ENCODE data around the gene LDB2.

LDB2 gene

DNA sequence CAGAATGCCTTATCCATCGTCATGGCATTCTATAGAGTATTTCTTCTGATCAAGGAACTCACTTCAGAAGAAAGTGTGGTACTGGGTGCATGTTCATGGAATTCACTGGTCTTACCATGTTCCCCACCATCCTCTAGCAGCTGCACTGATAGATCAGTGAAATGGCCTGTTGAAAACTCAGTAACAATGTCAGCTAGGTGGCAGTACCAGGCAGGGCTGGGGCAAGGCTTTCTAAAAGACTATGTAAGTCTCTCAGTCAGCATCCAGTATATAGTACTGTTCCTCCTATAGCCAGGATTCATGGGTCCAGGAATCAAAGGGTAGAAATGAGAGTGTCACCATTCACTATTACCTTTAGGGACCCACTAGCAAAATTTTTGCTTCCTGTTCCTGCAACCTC lies 15.8 kb upstream of the LDB2 start:
- no peak for TF ChIP-seq EP300 (IDR thresholded peaks at IDR 0.05; ENCODE audit: borderline replicate concordance)
- TF ChIP-seq USF1 (IDR thresholded peaks at IDR 0.05), result no peak
- no peak for TF ChIP-seq MAX (IDR thresholded peaks at IDR 0.05)
- TF ChIP-seq, protein P1, sequence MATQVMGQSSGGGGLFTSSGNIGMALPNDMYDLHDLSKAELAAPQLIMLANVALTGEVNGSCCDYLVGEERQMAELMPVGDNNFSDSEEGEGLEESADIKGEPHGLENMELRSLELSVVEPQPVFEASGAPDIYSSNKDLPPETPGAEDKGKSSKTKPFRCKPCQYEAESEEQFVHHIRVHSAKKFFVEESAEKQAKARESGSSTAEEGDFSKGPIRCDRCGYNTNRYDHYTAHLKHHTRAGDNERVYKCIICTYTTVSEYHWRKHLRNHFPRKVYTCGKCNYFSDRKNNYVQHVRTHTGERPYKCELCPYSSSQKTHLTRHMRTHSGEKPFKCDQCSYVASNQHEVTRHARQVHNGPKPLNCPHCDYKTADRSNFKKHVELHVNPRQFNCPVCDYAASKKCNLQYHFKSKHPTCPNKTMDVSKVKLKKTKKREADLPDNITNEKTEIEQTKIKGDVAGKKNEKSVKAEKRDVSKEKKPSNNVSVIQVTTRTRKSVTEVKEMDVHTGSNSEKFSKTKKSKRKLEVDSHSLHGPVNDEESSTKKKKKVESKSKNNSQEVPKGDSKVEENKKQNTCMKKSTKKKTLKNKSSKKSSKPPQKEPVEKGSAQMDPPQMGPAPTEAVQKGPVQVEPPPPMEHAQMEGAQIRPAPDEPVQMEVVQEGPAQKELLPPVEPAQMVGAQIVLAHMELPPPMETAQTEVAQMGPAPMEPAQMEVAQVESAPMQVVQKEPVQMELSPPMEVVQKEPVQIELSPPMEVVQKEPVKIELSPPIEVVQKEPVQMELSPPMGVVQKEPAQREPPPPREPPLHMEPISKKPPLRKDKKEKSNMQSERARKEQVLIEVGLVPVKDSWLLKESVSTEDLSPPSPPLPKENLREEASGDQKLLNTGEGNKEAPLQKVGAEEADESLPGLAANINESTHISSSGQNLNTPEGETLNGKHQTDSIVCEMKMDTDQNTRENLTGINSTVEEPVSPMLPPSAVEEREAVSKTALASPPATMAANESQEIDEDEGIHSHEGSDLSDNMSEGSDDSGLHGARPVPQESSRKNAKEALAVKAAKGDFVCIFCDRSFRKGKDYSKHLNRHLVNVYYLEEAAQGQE (IDR thresholded peaks at IDR 0.05; ENCODE audit: low read depth), result no peak
- TF ChIP-seq TAF1 (IDR thresholded peaks at IDR 0.05; ENCODE audit: low read depth), result no peak
- TF ChIP-seq RAD21 (IDR thresholded peaks at IDR 0.05; ENCODE audit: low read depth), result no peak
- no peak for TF ChIP-seq CREB1 (IDR thresholded peaks at IDR 0.05; ENCODE audit: low read depth)
- no peak for TF ChIP-seq EGR1 (IDR thresholded peaks at IDR 0.05)
- no peak for TF ChIP-seq TEAD4 (IDR thresholded peaks at IDR 0.05)
- TF ChIP-seq NFIC (IDR thresholded peaks at IDR 0.05), result no peak

GRCh38 chr4:16912896-16913295 lies 14.5 kb upstream of the LDB2 start:
- TF ChIP-seq RAD21 (IDR thresholded peaks at IDR 0.05; ENCODE audit: low read depth), result no peak
- no peak for TF ChIP-seq TEAD4 (IDR thresholded peaks at IDR 0.05)
- no peak for TF ChIP-seq NFIC (IDR thresholded peaks at IDR 0.05)
- TF ChIP-seq TAF1 (IDR thresholded peaks at IDR 0.05; ENCODE audit: low read depth), result no peak
- no peak for TF ChIP-seq CEBPB (IDR thresholded peaks at IDR 0.05)
- no peak for TF ChIP-seq FOXM1 (IDR thresholded peaks at IDR 0.05; ENCODE audit: borderline replicate concordance, low read depth)
- TF ChIP-seq ZBTB7A (IDR thresholded peaks at IDR 0.05; ENCODE audit: low read depth), result no peak
- no peak for TF ChIP-seq USF1 (IDR thresholded peaks at IDR 0.05)
- no peak for TF ChIP-seq TCF12 (IDR thresholded peaks at IDR 0.05; ENCODE audit: low read depth)
- TF ChIP-seq EGR1 (IDR thresholded peaks at IDR 0.05), result no peak
- TF ChIP-seq YY1 (IDR thresholded peaks at IDR 0.05; ENCODE audit: low read depth), result no peak
- TF ChIP-seq, protein P1 (IDR thresholded peaks at IDR 0.05; ENCODE audit: low read depth), result no peak
- TF ChIP-seq CREB1 (IDR thresholded peaks at IDR 0.05; ENCODE audit: low read depth), result no peak

- no peak for TF ChIP-seq EP300 (IDR thresholded peaks at IDR 0.05; ENCODE audit: borderline replicate concordance)
- no peak for TF ChIP-seq YY1 (IDR thresholded peaks at IDR 0.05; ENCODE audit: low read depth)
- no peak for TF ChIP-seq ZBTB7A (IDR thresholded peaks at IDR 0.05; ENCODE audit: low read depth)
- no peak for TF ChIP-seq TAF1 (IDR thresholded peaks at IDR 0.05; ENCODE audit: low read depth)
- TF ChIP-seq, protein P1 (IDR thresholded peaks at IDR 0.05; ENCODE audit: low read depth), result no peak
- no peak for TF ChIP-seq CEBPB (IDR thresholded peaks at IDR 0.05)
- no peak for TF ChIP-seq CREB1 (IDR thresholded peaks at IDR 0.05; ENCODE audit: low read depth)
- no peak for TF ChIP-seq EGR1 (IDR thresholded peaks at IDR 0.05)
- no peak for TF ChIP-seq NFIC (IDR thresholded peaks at IDR 0.05)
- no peak for TF ChIP-seq FOXM1 (IDR thresholded peaks at IDR 0.05; ENCODE audit: borderline replicate concordance, low read depth)
- no peak for TF ChIP-seq TEAD4 (IDR thresholded peaks at IDR 0.05)
- TF ChIP-seq USF1 (IDR thresholded peaks at IDR 0.05), result no peak
- TF ChIP-seq TCF12 (IDR thresholded peaks at IDR 0.05; ENCODE audit: low read depth), result no peak
- no peak for TF ChIP-seq RAD21 (IDR thresholded peaks at IDR 0.05; ENCODE audit: low read depth)
- no peak for TF ChIP-seq MAX (IDR thresholded peaks at IDR 0.05)
These were observed 10.8 kb upstream of the LDB2 start for GRCh38 chr4:16909281-16909680.

GRCh38 chr4:16908377-16909021 lies 10.1 kb upstream of the LDB2 start:
- no peak for TF ChIP-seq EP300 (IDR thresholded peaks at IDR 0.05; ENCODE audit: borderline replicate concordance)
- no peak for TF ChIP-seq NFIC (IDR thresholded peaks at IDR 0.05)
